ENCODE data around the gene CCDC85A.

The CCDC85A gene

GRCh38 chr2:56297671-56298070 lies 113.9 kb downstream of the CCDC85A start:
- no peak for DNase-seq (ENCODE audit: low read depth in 2 of 2)

GRCh38 chr2:56299171-56299691 lies 115.4 kb downstream of the CCDC85A start:
- no peak for DNase-seq (ENCODE audit: low read depth in 2 of 2)

GRCh38 chr2:56309626-56310170 lies 125.9 kb downstream of the CCDC85A start:
- no peak for DNase-seq (ENCODE audit: low read depth in 2 of 2)

GRCh38 chr2:56313500-56313921 lies 129.7 kb downstream of the CCDC85A start:
- no peak for DNase-seq (ENCODE audit: low read depth in 2 of 2)

GRCh38 chr2:56314371-56314770 lies 130.6 kb downstream of the CCDC85A start:
- DNase-seq (ENCODE audit: low read depth in 2 of 2): no peak

GRCh38 chr2:56314796-56315195 lies 131.0 kb downstream of the CCDC85A start:
- no peak for DNase-seq (ENCODE audit: low read depth in 2 of 2)

- DNase-seq (ENCODE audit: low read depth in 2 of 2): no peak
These were observed 131.6 kb downstream of the CCDC85A start for GRCh38 chr2:56315376-56315775.

GRCh38 chr2:56316011-56316410 lies 132.2 kb downstream of the CCDC85A start:
- DNase-seq (ENCODE audit: low read depth in 2 of 2): no peak

GRCh38 chr2:56318147-56318546 lies 134.4 kb downstream of the CCDC85A start:
- no peak for DNase-seq (ENCODE audit: low read depth in 2 of 2)

- no peak for DNase-seq (ENCODE audit: low read depth in 2 of 2)
These were observed 142.0 kb downstream of the CCDC85A start for GRCh38 chr2:56325661-56326345.

- DNase-seq (ENCODE audit: low read depth in 2 of 2): no peak
These were observed 142.6 kb downstream of the CCDC85A start for GRCh38 chr2:56326346-56326741.

- DNase-seq (ENCODE audit: low read depth in 2 of 2): no peak
These were observed 148.0 kb downstream of the CCDC85A start for GRCh38 chr2:56331810-56332209.

GRCh38 chr2:56333812-56334485 lies 150.2 kb downstream of the CCDC85A start:
- no peak for DNase-seq (ENCODE audit: low read depth in 2 of 2)

- no peak for DNase-seq (ENCODE audit: low read depth in 2 of 2)
These were observed 150.8 kb downstream of the CCDC85A start for GRCh38 chr2:56334622-56335021.

GRCh38 chr2:56335101-56335500 lies 151.3 kb downstream of the CCDC85A start:
- DNase-seq (ENCODE audit: low read depth in 2 of 2): no peak

- DNase-seq (ENCODE audit: low read depth in 2 of 2): no peak
These were observed 153.6 kb downstream of the CCDC85A start for GRCh38 chr2:56337342-56337741.

GRCh38 chr2:56338232-56338631 lies 154.4 kb downstream of the CCDC85A start:
- DNase-seq (ENCODE audit: low read depth in 2 of 2): no peak

GRCh38 chr2:56344771-56345170 lies 161.0 kb downstream of the CCDC85A start:
- no peak for DNase-seq (ENCODE audit: low read depth in 2 of 2)

- DNase-seq (ENCODE audit: low read depth in 2 of 2): no peak
These were observed 164.1 kb downstream of the CCDC85A start for GRCh38 chr2:56347881-56348280.

- DNase-seq (ENCODE audit: low read depth in 2 of 2): no peak
These were observed 164.8 kb downstream of the CCDC85A start for GRCh38 chr2:56348392-56349210.

GRCh38 chr2:56357655-56358295 lies 174.0 kb downstream of the CCDC85A start:
- DNase-seq (ENCODE audit: low read depth in 2 of 2): no peak

GRCh38 chr2:56361844-56362243 lies 178.1 kb downstream of the CCDC85A start:
- no peak for DNase-seq (ENCODE audit: low read depth in 2 of 2)
